ENCODE results near the gene HCST. TPM values are rescaled to one million over a fixed set of nuclear protein-coding genes. Genes with fewer than 3 reads are reported as not detected.

HCST gene
- total RNA-seq, 1 donor from 2014 or later, result 1.8 TPM

GRCh38 chr19:35925501-35925900 lies 23.2 kb downstream of the HCST start:
- no peak for TF ChIP-seq CTCF (IDR thresholded peaks at IDR 0.05; ENCODE audit: insufficient read depth, low read depth, low read length)
- TF ChIP-seq EZH2 (IDR thresholded peaks at IDR 0.05; ENCODE audit: insufficient read depth, low read length), result no peak
- H3K79me2 ChIP-seq (ENCODE audit: insufficient read depth, low read length), result no peaks in the 10 kb centered on the region
- H3K4me3 ChIP-seq (ENCODE audit: insufficient read depth, low read depth, low read length), result no peak overlapping the region
- no peaks in the 10 kb centered on the region for H3K36me3 ChIP-seq (ENCODE audit: insufficient read depth, low read length)
- H3K27me3 ChIP-seq (ENCODE audit: insufficient read depth, low read length), result peaks cover 9% of the 10 kb centered on the region
- H3K4me2 ChIP-seq (ENCODE audit: low read length), result no peak overlapping the region
- H3K4me1 ChIP-seq (ENCODE audit: insufficient read depth, low read length), result no peaks in the 10 kb centered on the region
- Mint-ChIP-seq H3K4me1 (ENCODE audit: low read depth, unreplicated experiment) (no peaks in the 10 kb centered on the region), H3K9me3 (ENCODE audit: unreplicated experiment) (peaks cover 13% of the 10 kb centered on the region), H3K27ac (ENCODE audit: unreplicated experiment) (no peak overlapping the region), H3K4me3 (ENCODE audit: unreplicated experiment) (no peak overlapping the region), H3K27me3 (ENCODE audit: low read depth, unreplicated experiment) (peaks cover 10% of the 10 kb centered on the region), H3K36me3 (ENCODE audit: low read depth, unreplicated experiment) (no peaks in the 10 kb centered on the region)
- H3K9ac ChIP-seq (ENCODE audit: low read length), result no peak overlapping the region
- H4K20me1 ChIP-seq (ENCODE audit: insufficient read depth, low read length), result no peaks in the 10 kb centered on the region
- H3K9me3 ChIP-seq (ENCODE audit: insufficient read depth, low read depth, low read length), result no peaks in the 10 kb centered on the region
- FAIRE-seq (no peak), DNase-seq (ENCODE audit: low read depth) (no peak)
- H3K27ac ChIP-seq (ENCODE audit: low read depth, low read length), result no peak overlapping the region
- no peak overlapping the region for H2AFZ ChIP-seq (ENCODE audit: low read depth, low read length)

GRCh38 chr19:35928507-35928906 lies 26.2 kb downstream of the HCST start:
- TF ChIP-seq CTCF (IDR thresholded peaks at IDR 0.05; ENCODE audit: insufficient read depth, low read depth, low read length) (no peak), EZH2 (IDR thresholded peaks at IDR 0.05; ENCODE audit: insufficient read depth, low read length) (no peak)
- Mint-ChIP-seq H3K27me3 (ENCODE audit: low read depth, unreplicated experiment) (peaks cover 10% of the 10 kb centered on the region), H3K9me3 (ENCODE audit: unreplicated experiment) (peaks cover 13% of the 10 kb centered on the region), H3K4me1 (ENCODE audit: low read depth, unreplicated experiment) (peaks cover 2% of the 10 kb centered on the region), H3K27ac (ENCODE audit: unreplicated experiment) (no peak overlapping the region), H3K36me3 (ENCODE audit: low read depth, unreplicated experiment) (no peaks in the 10 kb centered on the region), H3K4me3 (ENCODE audit: unreplicated experiment) (no peak overlapping the region)
- Histone ChIP-seq H3K4me2 (ENCODE audit: low read length) (no peak overlapping the region), H4K20me1 (ENCODE audit: insufficient read depth, low read length) (no peaks in the 10 kb centered on the region), H3K9me3 (ENCODE audit: insufficient read depth, low read depth, low read length) (no peaks in the 10 kb centered on the region), H3K27me3 (ENCODE audit: insufficient read depth, low read length) (peaks cover 9% of the 10 kb centered on the region), H3K9ac (ENCODE audit: low read length) (no peak overlapping the region), H3K79me2 (ENCODE audit: insufficient read depth, low read length) (no peaks in the 10 kb centered on the region), H3K36me3 (ENCODE audit: insufficient read depth, low read length) (no peaks in the 10 kb centered on the region), H3K4me1 (ENCODE audit: insufficient read depth, low read length) (peaks cover 3% of the 10 kb centered on the region), H3K4me3 (ENCODE audit: insufficient read depth, low read depth, low read length) (no peak overlapping the region), H3K27ac (ENCODE audit: low read depth, low read length) (no peak overlapping the region), H2AFZ (ENCODE audit: low read depth, low read length) (no peak overlapping the region)
- DNase-seq (ENCODE audit: low read depth), result no peak
- no peak for FAIRE-seq

- no peak overlapping the region for H3K4me3 ChIP-seq (ENCODE audit: insufficient read depth, low read depth, low read length)
- peaks cover 2% of the 10 kb centered on the region for H3K4me1 Mint-ChIP-seq (ENCODE audit: low read depth, unreplicated experiment)
- H3K36me3 ChIP-seq (ENCODE audit: insufficient read depth, low read length), result no peaks in the 10 kb centered on the region
- no peak overlapping the region for H3K27ac Mint-ChIP-seq (ENCODE audit: unreplicated experiment)
- no peaks in the 10 kb centered on the region for H3K9me3 ChIP-seq (ENCODE audit: insufficient read depth, low read depth, low read length)
- no peaks in the 10 kb centered on the region for H3K36me3 Mint-ChIP-seq (ENCODE audit: low read depth, unreplicated experiment)
- no peak overlapping the region for H3K4me3 Mint-ChIP-seq (ENCODE audit: unreplicated experiment)
- H3K9ac ChIP-seq (ENCODE audit: low read length), result no peak overlapping the region
- peaks cover 6% of the 10 kb centered on the region for H3K27me3 ChIP-seq (ENCODE audit: insufficient read depth, low read length)
- H3K27ac ChIP-seq (ENCODE audit: low read depth, low read length), result no peak overlapping the region
- no peak for DNase-seq (ENCODE audit: low read depth)
- no peaks in the 10 kb centered on the region for H4K20me1 ChIP-seq (ENCODE audit: insufficient read depth, low read length)
- TF ChIP-seq EZH2 (IDR thresholded peaks at IDR 0.05; ENCODE audit: insufficient read depth, low read length) (no peak), CTCF (IDR thresholded peaks at IDR 0.05; ENCODE audit: insufficient read depth, low read depth, low read length) (no peak)
- H3K9me3 Mint-ChIP-seq (ENCODE audit: unreplicated experiment), result peaks cover 13% of the 10 kb centered on the region
- no peaks in the 10 kb centered on the region for H3K79me2 ChIP-seq (ENCODE audit: insufficient read depth, low read length)
- no peak overlapping the region for H3K4me2 ChIP-seq (ENCODE audit: low read length)
- peaks cover 3% of the 10 kb centered on the region for H3K4me1 ChIP-seq (ENCODE audit: insufficient read depth, low read length)
- peaks cover 10% of the 10 kb centered on the region for H3K27me3 Mint-ChIP-seq (ENCODE audit: low read depth, unreplicated experiment)
- H2AFZ ChIP-seq (ENCODE audit: low read depth, low read length), result no peak overlapping the region
- FAIRE-seq, result no peak
These were observed 27.5 kb downstream of the HCST start for GRCh38 chr19:35929876-35930275.
